Stimulated activated effector memory CD8-positive, alpha-beta T cell treated with anti-CD3 and anti-CD28 coated beads, Interleukin-12 subunit alpha, Interleukin-12 subunit beta, amount 100 ng/mL, for 72 hours (primary cell): ENCODE results near the gene INPP5D.

Experiments used
- ATAC-seq: fragments of 150-1000 bp; cut with Tn5 transposase; 2 replicates; pipeline ENCODE4 v1.10.0; 2021
- DNase-seq, 2 donors: peaks; one replicate each; pipeline ENCODE4 v3.0.0; 2021 to 2022; ENCODE audit warnings: low spot score in 2 of 2
- H3K27ac Mint-ChIP-seq: one replicate; pipeline ENCODE4 v1.8.0; 2022; ENCODE audit warnings: mild to moderate bottlenecking, mixed read lengths
- H3K36me3 Mint-ChIP-seq: one replicate; pipeline ENCODE4 v1.8.0; 2022; ENCODE audit warnings: mild to moderate bottlenecking, mixed read lengths
- H3K4me1 Mint-ChIP-seq: one replicate; pipeline ENCODE4 v1.8.0; 2022; ENCODE audit warnings: mixed read lengths
- H3K4me3 Mint-ChIP-seq: one replicate; pipeline ENCODE4 v1.8.0; 2022; ENCODE audit warnings: mild to moderate bottlenecking, mixed read lengths
- H3K9me3 Mint-ChIP-seq: one replicate; pipeline ENCODE4 v1.8.0; 2022; ENCODE audit warnings: mixed read lengths

Gene INPP5D

DNA sequence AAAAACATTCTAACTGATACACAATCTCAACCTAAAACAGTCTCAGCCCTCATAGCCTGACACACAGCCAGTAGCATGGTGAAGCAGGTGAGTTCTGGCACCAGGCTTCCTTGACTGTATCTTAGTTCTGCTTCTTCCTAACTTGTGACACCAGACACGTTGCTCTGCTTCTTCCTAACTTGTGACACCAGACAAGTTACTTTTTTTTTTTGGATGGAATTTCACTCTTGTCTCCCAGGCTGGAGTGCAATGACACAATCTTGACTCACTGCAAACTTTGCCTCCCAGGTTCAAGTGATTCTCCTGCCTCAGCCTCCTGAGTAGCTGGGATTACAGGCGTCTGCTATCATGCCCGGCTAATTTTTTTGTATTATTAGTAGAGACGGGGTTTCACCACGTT is 184.7 kb downstream of the INPP5D start:
- H3K4me3 Mint-ChIP-seq = no peak overlapping the region
- no peaks in the 10 kb centered on the region for H3K9me3 Mint-ChIP-seq
- DNase-seq = no peak
- no peak for ATAC-seq
- H3K36me3 Mint-ChIP-seq = peaks cover 7% of the 10 kb centered on the region
- H3K4me1 Mint-ChIP-seq = peaks cover 50% of the 10 kb centered on the region
- no peak overlapping the region for H3K27ac Mint-ChIP-seq

GRCh38 chr2:233245406-233245805 is 185.3 kb downstream of the INPP5D start:
- Mint-ChIP-seq H3K36me3 (peaks cover 7% of the 10 kb centered on the region), H3K4me3 (no peak overlapping the region), H3K27ac (no peak overlapping the region), H3K9me3 (no peaks in the 10 kb centered on the region), H3K4me1 (peaks cover 48% of the 10 kb centered on the region)
- no peak for DNase-seq
- no peak for ATAC-seq

GRCh38 chr2:233247116-233247515 is 187.0 kb downstream of the INPP5D start:
- H3K27ac Mint-ChIP-seq = peak overlapping the region; percentile 83
- H3K36me3 Mint-ChIP-seq = peaks cover 13% of the 10 kb centered on the region
- peaks cover 39% of the 10 kb centered on the region for H3K4me1 Mint-ChIP-seq
- no peak for DNase-seq
- ATAC-seq = no peak
- H3K9me3 Mint-ChIP-seq = no peaks in the 10 kb centered on the region
- peak overlapping the region; percentile 23 for H3K4me3 Mint-ChIP-seq

GRCh38 chr2:233247744-233248143 is 187.6 kb downstream of the INPP5D start:
- Mint-ChIP-seq H3K9me3 (no peaks in the 10 kb centered on the region), H3K4me3 (peak overlapping the region; percentile 23), H3K4me1 (peaks cover 37% of the 10 kb centered on the region), H3K27ac (peak overlapping the region; percentile 83), H3K36me3 (peaks cover 13% of the 10 kb centered on the region)
- peak; percentile 92 for ATAC-seq
- DNase-seq = peak in 1 of 2 donors; percentile 63

GRCh38 chr2:233248999-233249398 is 188.9 kb downstream of the INPP5D start:
- H3K27ac Mint-ChIP-seq = peak overlapping the region; percentile 59
- peaks cover 13% of the 10 kb centered on the region for H3K36me3 Mint-ChIP-seq
- no peaks in the 10 kb centered on the region for H3K9me3 Mint-ChIP-seq
- H3K4me1 Mint-ChIP-seq = peaks cover 42% of the 10 kb centered on the region
- H3K4me3 Mint-ChIP-seq = no peak overlapping the region
- DNase-seq (no peak), ATAC-seq (no peak)

DNA sequence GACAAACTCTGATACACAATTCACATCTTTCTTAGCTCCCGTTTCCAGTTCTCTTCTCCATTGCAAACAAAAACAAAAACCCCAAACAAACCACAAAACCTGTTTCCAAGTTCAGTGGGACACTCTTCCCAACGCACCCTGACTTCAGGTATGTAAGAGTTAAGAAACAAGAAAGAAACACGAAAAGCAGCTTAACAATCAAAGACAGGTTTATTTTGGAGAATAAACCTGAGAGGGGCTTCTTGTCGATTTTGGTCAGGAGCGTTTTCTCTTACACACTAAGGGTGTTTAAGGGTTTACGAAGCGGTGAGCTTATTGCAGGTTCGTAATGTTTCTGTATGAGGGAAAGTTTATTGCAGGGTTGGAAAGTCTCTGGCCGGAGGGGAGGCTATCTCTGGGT is 190.4 kb downstream of the INPP5D start:
- no peak for DNase-seq
- Mint-ChIP-seq H3K9me3 (no peaks in the 10 kb centered on the region), H3K4me3 (peak overlapping the region; percentile 84), H3K27ac (peak overlapping the region; percentile 92), H3K4me1 (peaks cover 55% of the 10 kb centered on the region), H3K36me3 (peaks cover 21% of the 10 kb centered on the region)
- no peak for ATAC-seq

DNA sequence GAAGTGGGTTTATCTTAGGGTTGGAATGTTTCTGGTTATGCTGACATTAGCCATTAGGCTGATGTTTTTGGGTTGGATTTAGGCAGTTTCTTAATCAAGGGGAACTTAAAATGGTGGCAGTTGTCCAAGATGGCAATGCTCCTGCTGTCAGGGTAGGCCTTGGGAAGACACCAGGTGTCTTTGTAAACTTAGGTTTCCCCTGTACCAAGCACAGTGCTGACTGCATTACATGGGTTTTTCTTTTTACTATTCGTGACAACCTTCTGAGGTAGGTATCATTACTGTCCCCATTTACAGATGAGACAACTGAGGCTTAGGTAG is 190.8 kb downstream of the INPP5D start:
- ATAC-seq = peak; percentile 1
- peaks cover 57% of the 10 kb centered on the region for H3K4me1 Mint-ChIP-seq

DNA sequence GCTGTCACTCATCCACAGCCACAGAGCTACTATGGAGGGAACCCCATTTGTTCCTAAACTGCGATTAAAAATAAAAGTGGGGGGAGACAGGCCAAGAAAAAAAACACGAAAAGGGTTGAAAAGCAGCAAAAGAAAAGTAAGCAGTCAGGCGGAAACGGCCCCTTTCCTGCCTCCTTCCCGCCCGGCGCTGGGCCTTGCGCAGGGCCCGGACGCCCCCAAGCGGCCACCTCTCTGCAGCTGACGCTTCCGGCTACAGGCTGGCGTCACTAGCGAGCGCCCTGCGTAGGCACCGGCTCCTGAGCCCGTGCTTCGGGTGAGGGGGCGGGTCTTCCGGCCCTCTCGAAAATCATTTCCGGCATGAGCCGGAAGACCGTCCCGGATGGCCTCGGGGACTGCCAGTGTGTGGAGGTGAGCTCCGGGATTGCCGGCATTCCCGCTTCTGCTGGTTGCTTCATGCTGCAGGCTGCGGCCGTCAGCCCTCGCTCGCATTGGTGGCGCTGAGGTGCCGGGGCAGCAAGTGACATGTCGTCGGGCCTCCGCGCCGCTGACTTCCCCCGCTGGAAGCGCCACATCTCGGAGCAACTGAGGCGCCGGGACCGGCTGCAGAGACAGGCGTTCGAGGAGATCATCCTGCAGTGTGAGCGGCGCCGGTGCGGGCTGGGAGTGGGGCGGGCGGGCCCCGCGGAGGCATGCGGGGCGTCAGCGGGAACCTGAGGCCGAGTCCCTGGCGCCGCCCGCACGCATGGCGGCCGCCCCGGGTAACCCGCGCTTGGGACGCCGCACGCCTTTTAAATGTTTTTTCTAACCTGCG is 191.4 kb downstream of the INPP5D start, which contains the start of gene ATG16L1:
Gene ATG16L1, plus strand, starts transcription at position 368 of the 811 bp plus-strand sequence. Its CDS starts 155 bp downstream, at position 523.
- DNase-seq (peak; percentile 92 to 94), ATAC-seq (peak; percentile 94)
- peaks cover 25% of the 10 kb centered on the region for H3K36me3 Mint-ChIP-seq
- peak within 1 kb of the TSS; percentile 92 for H3K27ac Mint-ChIP-seq
- H3K9me3 Mint-ChIP-seq = no peaks in the 10 kb centered on the region
- H3K4me1 Mint-ChIP-seq = peaks cover 51% of the 10 kb centered on the region
- peak within 1 kb of the TSS; percentile 84 for H3K4me3 Mint-ChIP-seq

More for the DNA sequence above, 190.8 kb downstream of the INPP5D start:
- H3K27ac Mint-ChIP-seq = peak overlapping the region; percentile 92
- DNase-seq = no peak
- H3K36me3 Mint-ChIP-seq = peaks cover 25% of the 10 kb centered on the region
- peak overlapping the region; percentile 84 for H3K4me3 Mint-ChIP-seq
- H3K9me3 Mint-ChIP-seq = no peaks in the 10 kb centered on the region

GRCh38 chr2:233252227-233252626 is 192.1 kb downstream of the INPP5D start:
- Mint-ChIP-seq H3K27ac (peak overlapping the region; percentile 92), H3K36me3 (peaks cover 31% of the 10 kb centered on the region), H3K9me3 (no peaks in the 10 kb centered on the region), H3K4me1 (peaks cover 45% of the 10 kb centered on the region), H3K4me3 (peak overlapping the region; percentile 84)
- DNase-seq (no peak), ATAC-seq (no peak)

DNA sequence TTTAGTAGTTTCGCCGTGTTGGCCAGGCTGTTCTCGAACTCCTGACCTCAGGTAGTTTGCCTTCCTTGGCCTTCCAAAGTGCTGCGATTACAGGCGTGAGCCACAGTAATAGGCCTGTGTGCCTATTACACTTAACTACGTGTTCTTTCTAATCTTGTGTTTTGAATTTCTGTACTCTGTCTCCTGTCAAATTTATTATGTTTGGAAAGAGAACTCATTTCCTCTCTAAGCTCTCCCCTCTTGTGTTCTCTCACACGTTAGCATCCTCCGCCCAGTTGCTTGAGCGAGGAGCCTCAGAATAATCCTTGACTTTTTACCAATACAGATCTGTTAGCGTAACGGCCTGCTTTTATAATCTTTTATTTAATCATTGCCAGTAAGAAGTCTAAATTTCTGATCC is 195.0 kb downstream of the INPP5D start:
- H3K27ac Mint-ChIP-seq = peak overlapping the region; percentile 64
- peaks cover 53% of the 10 kb centered on the region for H3K4me1 Mint-ChIP-seq
- H3K4me3 Mint-ChIP-seq = no peak overlapping the region
- ATAC-seq (no peak), DNase-seq (no peak)
- H3K9me3 Mint-ChIP-seq = no peaks in the 10 kb centered on the region
- H3K36me3 Mint-ChIP-seq = peaks cover 60% of the 10 kb centered on the region

DNA sequence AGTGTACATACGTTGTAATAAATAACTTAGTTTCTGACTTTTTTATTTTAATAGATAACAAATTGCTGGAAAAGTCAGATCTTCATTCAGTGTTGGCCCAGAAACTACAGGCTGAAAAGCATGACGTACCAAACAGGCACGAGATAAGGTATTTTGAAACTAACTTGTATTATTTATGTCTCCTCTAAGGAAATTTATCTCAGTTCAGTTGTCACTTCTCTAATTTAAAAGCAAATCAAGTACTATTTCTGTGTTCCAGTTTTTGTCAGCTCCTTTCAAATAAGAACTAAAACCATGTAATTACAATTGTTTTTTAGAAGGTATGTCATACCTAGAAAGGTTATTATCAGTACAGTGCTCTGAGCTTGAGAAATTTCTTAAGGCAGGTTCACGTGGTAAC is 195.9 kb downstream of the INPP5D start:
- peak overlapping the region; percentile 64 for H3K27ac Mint-ChIP-seq
- H3K36me3 Mint-ChIP-seq = peaks cover 69% of the 10 kb centered on the region
- ATAC-seq (no peak), DNase-seq (no peak)
- H3K4me1 Mint-ChIP-seq = peaks cover 53% of the 10 kb centered on the region
- H3K4me3 Mint-ChIP-seq = no peak overlapping the region
- H3K9me3 Mint-ChIP-seq = no peaks in the 10 kb centered on the region
